Diencephalon (tissue), 1 donor: ENCODE measurements around the gene SCYGR6. TPM values are rescaled to one million over a fixed set of nuclear protein-coding genes. Genes with fewer than 3 reads are reported as not detected.

ENCODE experiments used
- small RNA-seq: library from RNA; depleted of rRNA; stranded (forward); fragments of <200 nt; gene quantifications from one replicate; pipeline ENCODE3, GENCODE V24; 2014
- total RNA-seq: library from RNA; depleted of rRNA; stranded (reverse); fragments of >200 nt; gene quantifications from one replicate; pipeline ENCODE4 v1.2.3, GENCODE V29; 2014

SCYGR6 gene, protein sequence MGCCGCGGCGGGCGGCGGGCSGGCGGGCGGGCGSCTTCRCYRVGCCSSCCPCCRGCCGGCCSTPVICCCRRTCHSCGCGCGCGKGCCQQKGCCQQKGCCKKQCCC
- total RNA-seq = not detected

DNA sequence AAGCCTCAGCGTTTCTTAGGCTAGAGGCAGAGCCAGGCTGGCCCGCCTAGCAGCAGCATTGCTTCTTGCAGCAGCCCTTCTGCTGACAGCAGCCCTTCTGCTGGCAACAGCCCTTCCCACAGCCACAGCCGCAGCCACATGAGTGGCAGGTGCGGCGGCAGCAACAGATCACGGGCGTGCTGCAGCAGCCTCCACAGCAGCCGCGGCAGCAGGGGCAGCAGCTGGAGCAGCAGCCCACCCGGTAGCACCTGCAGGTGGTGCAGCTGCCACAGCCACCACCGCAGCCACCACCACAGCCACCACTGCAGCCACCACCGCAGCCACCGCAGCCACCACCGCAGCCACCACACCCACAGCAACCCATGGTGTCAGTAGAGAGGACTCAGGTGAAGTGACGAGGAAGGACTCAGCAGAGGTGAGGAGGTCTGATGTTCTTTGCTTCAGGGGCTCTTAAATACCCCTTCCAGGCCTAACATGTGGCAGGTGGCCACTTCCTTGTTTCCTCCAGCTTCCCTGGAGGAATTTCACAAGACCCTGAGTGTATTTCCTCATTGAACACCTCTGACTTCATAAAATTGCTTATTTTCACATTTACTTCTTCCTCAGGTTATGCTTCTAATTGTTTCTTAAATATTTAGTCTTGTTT, at the start of gene SCYGR6:
TSS of gene SCYGR6 (minus strand) at position 364 of the 646 bp plus-strand sequence. CDS start at position 364, 0 bp downstream.

DNA sequence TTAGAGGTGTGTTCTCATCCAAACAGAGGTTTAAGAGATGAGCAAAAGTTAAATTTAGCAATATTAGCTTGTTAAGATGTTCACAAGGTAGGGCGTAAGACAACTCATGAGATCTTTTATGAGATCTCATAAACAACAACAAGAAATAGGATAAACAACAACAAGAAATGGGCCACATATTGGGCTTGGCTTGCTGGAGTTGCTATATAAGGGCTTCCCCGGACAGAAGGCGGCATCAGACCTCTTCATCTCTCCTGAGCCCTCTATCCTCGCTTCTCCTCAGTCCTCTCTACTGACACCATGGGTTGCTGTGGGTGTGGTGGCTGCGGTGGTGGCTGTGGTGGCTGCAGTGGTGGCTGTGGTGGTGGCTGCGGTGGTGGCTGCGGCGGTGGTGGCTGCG, 21.0 kb upstream of the SCYGR6 start, which contains the start of gene SCYGR8:
TSS of gene SCYGR8 (plus strand) at position 301 of the 400 bp plus-strand sequence. CDS start at position 301, 0 bp downstream.

DNA sequence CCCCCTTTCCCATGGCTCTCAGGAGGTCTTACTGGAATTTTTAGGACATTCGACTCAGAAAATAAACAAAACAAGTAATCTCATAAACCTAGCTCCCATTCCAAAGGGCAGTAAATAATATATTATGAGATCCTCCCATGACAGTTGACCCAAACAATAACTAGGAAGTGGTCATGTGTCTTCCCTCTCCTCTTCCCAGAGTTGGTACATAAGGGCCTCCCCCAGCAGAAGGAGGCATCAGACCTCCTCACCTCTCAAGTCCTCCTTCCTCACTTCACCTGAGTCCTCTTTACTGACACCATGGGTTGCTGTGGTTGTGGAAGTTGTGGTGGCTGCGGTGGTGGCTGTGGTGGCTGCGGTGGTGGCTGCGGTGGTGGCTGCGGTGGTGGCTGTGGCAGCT, 3.5 kb upstream of the SCYGR6 start, which contains the start of gene SCYGR7:
TSS of gene SCYGR7 (plus strand) at position 301 of the 400 bp plus-strand sequence. CDS start at position 301, 0 bp downstream.

DNA sequence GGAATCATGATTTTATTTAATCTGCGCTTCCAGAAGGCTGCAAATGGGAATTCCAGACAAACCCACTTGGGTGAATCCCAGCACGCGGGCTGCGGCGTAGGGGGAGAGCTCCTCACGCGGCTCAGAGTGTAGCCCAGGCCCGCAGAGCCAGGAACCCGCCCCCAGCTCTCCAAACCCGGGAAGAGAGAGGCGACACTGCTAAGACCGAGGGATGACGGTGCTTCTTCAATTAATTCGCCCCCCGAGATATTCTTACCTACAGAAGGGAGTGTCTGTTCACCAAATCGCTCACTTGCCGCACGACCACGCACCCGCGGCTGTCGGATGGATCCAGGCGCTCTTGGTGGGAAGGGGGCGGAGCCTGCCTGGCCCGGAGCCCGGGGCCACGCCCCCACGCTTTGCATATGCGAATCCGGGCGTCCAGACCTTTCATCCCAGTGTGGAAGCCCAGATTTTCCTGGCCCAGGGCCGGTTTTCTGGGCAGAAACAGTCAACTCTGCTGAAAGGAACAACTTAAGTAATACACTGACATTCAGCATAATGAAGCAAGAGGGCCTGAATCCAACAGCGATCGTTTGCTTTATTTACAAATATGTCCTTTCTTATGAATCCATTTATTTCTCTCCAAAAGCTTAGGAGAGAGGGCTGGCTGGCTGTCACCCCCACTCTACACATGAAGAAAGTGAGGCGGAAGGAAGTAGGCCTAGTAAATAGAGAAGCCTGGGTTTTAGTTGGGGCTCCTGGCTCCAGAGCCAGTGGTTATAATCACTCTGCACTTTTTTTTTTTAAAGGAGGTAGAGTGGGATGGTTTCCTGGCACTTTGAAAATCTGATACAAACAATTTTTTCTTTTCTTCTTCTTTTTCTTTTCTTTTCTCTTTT, 6.6 kb downstream of the SCYGR6 start, which contains the start of gene SLC19A3:
TSS of gene SLC19A3 (minus strand) at position 342 of the 881 bp plus-strand sequence. CDS start 15,710 bp downstream, outside the sequence.

Small RNA genes lying within 50 kb of the gene (small RNA-seq; reads per million reads assigned to genes)
- gene RNA5SP121 = not detected

Other genes with a start within 250 kb of the SCYGR6 start
- gene SCYGR2, start 125.9 kb downstream of the SCYGR6 start, total RNA-seq = not detected
- not detected for gene SCYGR3, start 109.9 kb downstream of the SCYGR6 start, total RNA-seq
- not detected for gene SCYGR4, start 107.3 kb downstream of the SCYGR6 start, total RNA-seq
- gene SCYGR5, start 58.0 kb downstream of the SCYGR6 start, total RNA-seq = not detected
- gene SLC19A3, start 6.7 kb downstream of the SCYGR6 start, total RNA-seq = 3.9 TPM
- gene SCYGR7, start 3.6 kb upstream of the SCYGR6 start, total RNA-seq = not detected
- gene SCYGR8, start 21.1 kb upstream of the SCYGR6 start, total RNA-seq = not detected
- gene CCL20, start 89.1 kb upstream of the SCYGR6 start, total RNA-seq = not detected
- gene DAW1, start 146.9 kb upstream of the SCYGR6 start, total RNA-seq = 8.1 TPM